ENCODE measurements around the gene MFGE8. TPM values are rescaled to one million over a fixed set of nuclear protein-coding genes. Genes with fewer than 3 reads are reported as not detected.

The MFGE8 gene
- total RNA-seq = 10 to 100 TPM; 31.3 to 38.6 TPM

DNA sequence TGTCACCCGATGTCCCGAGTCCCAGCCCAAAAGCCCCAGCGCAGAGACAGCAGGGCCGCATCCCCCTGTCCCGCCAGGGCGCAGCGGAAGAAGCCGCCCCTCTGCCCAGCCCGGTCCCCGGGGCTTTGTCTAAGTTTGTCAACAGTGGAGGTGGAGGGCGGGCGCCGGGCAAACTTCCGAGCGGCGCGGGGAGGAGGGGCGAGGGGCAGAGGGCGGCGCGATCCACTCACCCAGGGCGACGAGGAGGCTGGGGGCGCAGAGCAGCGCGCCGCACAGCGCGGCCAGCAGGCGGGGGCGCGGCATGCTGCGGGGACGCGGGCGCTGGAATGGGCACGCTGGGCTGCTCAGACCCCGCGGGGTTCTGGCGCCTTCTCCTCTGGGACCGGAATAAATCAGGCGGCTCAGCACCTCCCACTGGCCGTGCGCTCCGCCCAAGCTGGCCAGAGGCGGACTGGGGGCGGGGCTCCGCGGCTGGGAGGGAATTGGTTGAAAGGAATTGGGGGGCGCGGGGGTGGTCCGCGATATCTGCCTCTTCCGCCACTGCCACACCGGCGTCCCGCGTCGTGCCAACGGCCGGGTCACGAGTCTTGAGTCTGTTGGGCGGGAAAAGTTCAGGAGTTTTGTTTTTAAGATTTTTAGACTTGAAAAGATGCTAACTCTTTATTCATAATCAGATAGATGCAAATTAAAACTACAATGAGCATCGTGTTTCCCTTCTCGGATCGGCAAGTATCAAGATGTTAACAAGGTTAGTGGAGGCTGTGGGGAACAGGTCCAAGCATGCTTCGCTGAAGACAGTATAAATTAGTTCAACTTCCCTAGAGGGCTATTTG lies at the start of gene MFGE8:
Gene MFGE8 (minus strand): TSS at position 363 of the 833 bp plus-strand sequence. CDS start 60 bp downstream, at position 303.
- H3K36me3 ChIP-seq = no peaks in the 10 kb centered on the region
- intact Hi-C loops (cut with DNase I) = no loop called here
- no peak for TF ChIP-seq CTCF (IDR thresholded peaks at IDR 0.05)
- peak within 1 kb of the TSS; percentile 34 to 69 for H3K9ac ChIP-seq (ENCODE audit: low read depth in 2 of 2, low read length in 2 of 2)
- H3K4me1 ChIP-seq = no peaks in the 10 kb centered on the region
- peak within 1 kb of the TSS; percentile 71 for H3K4me3 ChIP-seq
- H3K9me3 ChIP-seq = no peaks in the 10 kb centered on the region
- H3K27ac ChIP-seq = peak within 1 kb of the TSS; percentile 45
- H3K27me3 ChIP-seq = no peaks in the 10 kb centered on the region
- DNase-seq = peak; percentile 78

- no peak overlapping the region for H3K9ac ChIP-seq (ENCODE audit: low read depth in 2 of 2, low read length in 2 of 2)
- no peaks in the 10 kb centered on the region for H3K27me3 ChIP-seq
- DNase-seq = no peak
- H3K27ac ChIP-seq = no peak overlapping the region
- H3K4me1 ChIP-seq = no peaks in the 10 kb centered on the region
- no peak for TF ChIP-seq CTCF (IDR thresholded peaks at IDR 0.05)
- no peaks in the 10 kb centered on the region for H3K9me3 ChIP-seq
- H3K36me3 ChIP-seq = no peaks in the 10 kb centered on the region
- intact Hi-C loops (cut with DNase I) = no loop called here
- no peak overlapping the region for H3K4me3 ChIP-seq
Measured at GRCh38 chr15:88959445-88959844, 46.3 kb upstream of the MFGE8 start.

DNA sequence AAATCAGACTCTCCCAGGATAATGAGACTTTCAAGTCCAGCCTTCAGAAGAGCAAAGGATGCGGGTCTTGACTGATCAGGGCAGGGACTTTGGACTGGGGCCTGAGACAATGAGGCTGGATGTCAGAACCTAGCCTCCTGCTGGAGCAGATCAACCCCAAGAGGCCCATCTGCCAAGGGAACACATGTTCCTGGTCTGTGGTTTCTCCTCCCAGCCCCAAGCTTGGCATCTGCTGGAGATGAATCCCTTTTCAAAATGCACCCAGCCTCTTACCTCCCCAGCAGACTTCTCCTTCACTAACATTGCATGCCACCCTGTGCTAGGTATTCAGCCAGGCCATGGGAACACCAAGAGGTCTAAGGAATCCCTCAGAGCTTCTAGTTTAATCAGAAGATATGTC lies 43.7 kb upstream of the MFGE8 start:
- no peaks in the 10 kb centered on the region for H3K9me3 ChIP-seq
- no peak overlapping the region for H3K4me3 ChIP-seq
- H3K36me3 ChIP-seq = no peaks in the 10 kb centered on the region
- H3K27ac ChIP-seq = no peak overlapping the region
- no peak for TF ChIP-seq CTCF (IDR thresholded peaks at IDR 0.05)
- no peaks in the 10 kb centered on the region for H3K27me3 ChIP-seq
- no peak for DNase-seq
- intact Hi-C loops (cut with DNase I) = no loop called here
- no peak overlapping the region for H3K9ac ChIP-seq (ENCODE audit: low read depth in 2 of 2, low read length in 2 of 2)
- no peaks in the 10 kb centered on the region for H3K4me1 ChIP-seq

- DNase-seq = no peak
- no peak for TF ChIP-seq CTCF (IDR thresholded peaks at IDR 0.05)
Measured at GRCh38 chr15:88956263-88956662, 43.1 kb upstream of the MFGE8 start.

DNA sequence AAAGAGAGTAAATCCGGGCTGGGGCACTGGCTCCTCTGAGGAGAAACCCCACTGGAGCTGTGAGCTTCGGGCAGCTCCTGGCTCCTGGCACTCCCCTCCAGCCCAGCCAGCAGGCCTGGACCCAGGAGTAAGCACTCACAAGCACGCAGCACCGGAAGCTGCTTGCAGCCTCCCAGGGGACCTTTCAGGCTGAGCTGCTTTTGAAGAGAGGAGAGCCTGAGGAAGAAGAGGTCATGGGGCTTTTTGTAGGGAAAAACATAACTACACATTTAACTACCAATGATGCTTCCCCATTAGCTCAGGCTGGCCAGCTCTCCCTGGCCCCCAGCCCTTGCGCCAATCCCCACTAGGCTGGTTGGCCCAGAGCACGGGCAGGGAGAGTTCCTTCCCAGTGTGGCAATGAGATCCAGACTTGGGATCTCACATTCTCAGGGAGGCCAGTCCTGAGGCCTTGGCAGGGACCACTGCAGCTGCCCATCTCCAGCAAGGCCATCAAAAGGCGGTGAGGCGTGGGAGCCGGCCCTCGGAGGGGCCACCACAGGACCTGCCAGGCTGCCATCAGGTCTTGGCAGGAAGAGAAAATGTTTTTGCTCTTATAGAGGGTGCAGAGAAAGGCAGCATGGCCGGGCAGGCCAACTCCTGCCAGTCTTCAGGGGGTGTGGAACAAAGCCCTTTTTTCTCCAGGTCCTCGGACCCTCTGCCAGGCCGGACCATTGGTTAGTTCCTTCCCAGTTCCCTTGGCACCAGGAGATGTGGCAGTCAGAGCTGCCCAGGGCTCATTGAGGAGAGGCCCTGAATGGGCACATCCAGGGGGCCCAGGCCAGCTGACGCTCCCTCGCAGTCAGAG lies 41.5 kb upstream of the MFGE8 start:
- no peaks in the 10 kb centered on the region for H3K36me3 ChIP-seq
- TF ChIP-seq CTCF (IDR thresholded peaks at IDR 0.05) = no peak
- DNase-seq = no peak
- no peaks in the 10 kb centered on the region for H3K9me3 ChIP-seq
- no peak overlapping the region for H3K4me3 ChIP-seq
- H3K27ac ChIP-seq = no peak overlapping the region
- intact Hi-C loops (cut with DNase I) = no loop called here
- H3K27me3 ChIP-seq = no peaks in the 10 kb centered on the region
- no peaks in the 10 kb centered on the region for H3K4me1 ChIP-seq
- no peak overlapping the region for H3K9ac ChIP-seq (ENCODE audit: low read depth in 2 of 2, low read length in 2 of 2)

More at GRCh38 chr15:88956263-88956662, 43.1 kb upstream of the MFGE8 start:
- H3K36me3 ChIP-seq = no peaks in the 10 kb centered on the region
- intact Hi-C loops (cut with DNase I) = no loop called here
- no peaks in the 10 kb centered on the region for H3K4me1 ChIP-seq
- H3K9me3 ChIP-seq = no peaks in the 10 kb centered on the region
- no peaks in the 10 kb centered on the region for H3K27me3 ChIP-seq
- no peak overlapping the region for H3K27ac ChIP-seq
- no peak overlapping the region for H3K4me3 ChIP-seq
- no peak overlapping the region for H3K9ac ChIP-seq (ENCODE audit: low read depth in 2 of 2, low read length in 2 of 2)
